HL-60 (cell line): Measurements from ENCODE around the gene CNIH2.

Experiments
- DNase-seq, 2 experiments: peaks; one replicate each; pipeline ENCODE4 v3.0.0-alpha.2; 2010 to 2020; ENCODE audit warnings: low read depth in 1 of 2, low spot score in 1 of 2
- H3K27ac ChIP-seq: fragments of 250-450 bp; sonication (Bioruptor Pico); replicated peaks from 2 replicates; pipeline ENCODE4 v1.5.1; 2020; ENCODE audit warnings: mild to moderate bottlenecking, moderate library complexity
- H3K27me3 ChIP-seq: fragments of 250-450 bp; sonication (Bioruptor Pico); 2 replicates; pipeline ENCODE4 v1.5.1; 2021; ENCODE audit warnings: mild to moderate bottlenecking, moderate library complexity; ENCODE audit not compliant: insufficient read depth, poor library complexity, severe bottlenecking
- H3K4me3 ChIP-seq: replicated peaks from 2 replicates; pipeline ENCODE4 v1.5.1; 2011; ENCODE audit warnings: mild to moderate bottlenecking, control low read depth, low read length; ENCODE audit not compliant: insufficient read depth
- CTCF ChIP-seq: IDR thresholded peaks from one replicate; pipeline ENCODE4 v1.5.1; 2011; ENCODE audit warnings: low read length, control low read depth, inconsistent platforms; ENCODE audit not compliant: insufficient read depth
- GABPA ChIP-seq: IDR thresholded peaks from 2 replicates; pipeline ENCODE4 v1.6.1; 2012; ENCODE audit warnings: low read depth
- POLR2AphosphoS5 ChIP-seq: IDR thresholded peaks from 2 replicates; pipeline ENCODE4 v1.6.1; 2012; ENCODE audit warnings: low read depth
- REST ChIP-seq: IDR thresholded peaks from 2 replicates; pipeline ENCODE4 v1.6.1; 2012; ENCODE audit warnings: low read depth; ENCODE audit not compliant: insufficient replicate concordance
- SPI1 ChIP-seq: IDR thresholded peaks from 2 replicates; pipeline ENCODE4 v1.6.1; 2012; ENCODE audit warnings: low read depth, mild to moderate bottlenecking, borderline replicate concordance

Gene CNIH2

DNA sequence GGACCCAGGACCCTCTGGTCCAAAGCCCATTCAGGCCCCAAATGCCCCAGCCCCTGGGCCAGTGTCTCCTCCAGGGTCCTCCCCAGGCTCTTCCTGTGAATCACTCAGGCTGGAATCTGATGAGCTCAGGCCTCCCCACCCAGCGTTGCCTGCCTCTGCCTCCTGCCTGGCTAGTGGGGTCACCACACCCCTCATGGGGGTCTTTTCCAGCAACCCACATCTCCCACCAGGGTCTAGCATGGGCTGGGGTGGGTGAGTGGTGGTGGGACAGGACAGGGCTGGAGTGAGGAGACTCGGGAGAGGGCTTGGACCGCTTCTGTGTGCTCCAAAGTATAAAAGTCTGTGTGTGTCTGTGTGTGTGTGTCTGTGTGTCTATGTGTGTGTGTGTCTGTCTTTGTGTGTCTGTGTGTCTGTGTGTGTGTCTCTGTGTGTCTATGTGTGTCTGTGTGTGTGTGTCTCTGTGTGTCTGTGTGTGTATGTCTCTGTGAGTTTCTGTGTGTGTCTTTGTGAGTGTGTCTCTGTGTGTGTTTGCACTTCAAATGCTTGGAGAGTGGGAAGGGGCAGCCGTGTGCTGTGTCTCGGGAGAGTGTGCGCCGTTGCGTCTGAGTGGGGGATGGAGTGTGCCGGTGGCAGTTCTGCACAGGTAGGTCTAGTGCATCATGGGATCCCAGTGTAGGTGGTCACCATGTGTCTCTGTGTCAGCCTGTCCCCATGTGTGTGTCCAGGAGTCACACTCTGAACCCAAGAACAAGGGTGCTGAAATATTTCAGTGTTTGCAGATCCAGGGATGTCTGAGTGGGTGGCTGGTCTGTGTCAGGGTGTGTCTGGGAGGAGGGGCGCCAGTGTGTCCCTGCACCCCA lies 49.4 kb downstream of the CNIH2 start:
- H3K27ac ChIP-seq = no peak overlapping the region
- no peak for TF ChIP-seq POLR2AphosphoS5
- no peak for TF ChIP-seq CTCF
- TF ChIP-seq SPI1 = no peak
- TF ChIP-seq REST = no peak
- no peak for TF ChIP-seq GABPA
- no peak overlapping the region for H3K4me3 ChIP-seq
- DNase-seq = no peak
- H3K27me3 ChIP-seq = no peaks in the 10 kb centered on the region

DNA sequence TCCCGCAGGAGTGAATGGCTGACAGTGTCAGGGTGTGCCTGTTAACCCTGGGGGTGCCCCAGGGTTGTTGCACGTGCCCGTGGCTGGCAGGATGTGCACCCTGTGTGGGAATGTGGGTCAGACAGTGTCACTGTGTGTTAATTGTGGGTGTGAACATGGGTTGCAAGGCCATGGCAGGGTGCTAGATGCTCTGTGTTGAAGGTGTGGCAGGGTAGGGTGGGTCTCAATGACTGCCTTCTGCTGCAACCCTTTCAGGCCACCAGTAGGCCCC lies 50.0 kb downstream of the CNIH2 start:
- no peak overlapping the region for H3K4me3 ChIP-seq

GRCh38 chr11:66328302-66329144 lies 50.5 kb downstream of the CNIH2 start:
- no peak for TF ChIP-seq SPI1
- peak; percentile 81 for TF ChIP-seq CTCF
- peak; percentile 63 to 79 for DNase-seq

More for the DNA sequence above, 50.0 kb downstream of the CNIH2 start:
- DNase-seq = no peak
- TF ChIP-seq POLR2AphosphoS5 = no peak
- Histone ChIP-seq H3K27me3 (no peaks in the 10 kb centered on the region), H3K27ac (no peak overlapping the region)

GRCh38 chr11:66329165-66329673 lies 51.2 kb downstream of the CNIH2 start:
- Histone ChIP-seq H3K27me3 (no peaks in the 10 kb centered on the region), H3K4me3 (no peak overlapping the region), H3K27ac (no peak overlapping the region)
- no peak for DNase-seq
- TF ChIP-seq REST (no peak), GABPA (no peak), CTCF (no peak), POLR2AphosphoS5 (no peak), SPI1 (no peak)

More at GRCh38 chr11:66328302-66329144, 50.5 kb downstream of the CNIH2 start:
- Histone ChIP-seq H3K27me3 (no peaks in the 10 kb centered on the region), H3K27ac (no peak overlapping the region), H3K4me3 (no peak overlapping the region)
